Measurements from ENCODE around the gene CDK4. TPM values are rescaled to one million over a fixed set of nuclear protein-coding genes. Genes with fewer than 3 reads are reported as not detected.

The CDK4 gene
- total RNA-seq, 1 experiment from 2014 or later, result 218 TPM

DNA sequence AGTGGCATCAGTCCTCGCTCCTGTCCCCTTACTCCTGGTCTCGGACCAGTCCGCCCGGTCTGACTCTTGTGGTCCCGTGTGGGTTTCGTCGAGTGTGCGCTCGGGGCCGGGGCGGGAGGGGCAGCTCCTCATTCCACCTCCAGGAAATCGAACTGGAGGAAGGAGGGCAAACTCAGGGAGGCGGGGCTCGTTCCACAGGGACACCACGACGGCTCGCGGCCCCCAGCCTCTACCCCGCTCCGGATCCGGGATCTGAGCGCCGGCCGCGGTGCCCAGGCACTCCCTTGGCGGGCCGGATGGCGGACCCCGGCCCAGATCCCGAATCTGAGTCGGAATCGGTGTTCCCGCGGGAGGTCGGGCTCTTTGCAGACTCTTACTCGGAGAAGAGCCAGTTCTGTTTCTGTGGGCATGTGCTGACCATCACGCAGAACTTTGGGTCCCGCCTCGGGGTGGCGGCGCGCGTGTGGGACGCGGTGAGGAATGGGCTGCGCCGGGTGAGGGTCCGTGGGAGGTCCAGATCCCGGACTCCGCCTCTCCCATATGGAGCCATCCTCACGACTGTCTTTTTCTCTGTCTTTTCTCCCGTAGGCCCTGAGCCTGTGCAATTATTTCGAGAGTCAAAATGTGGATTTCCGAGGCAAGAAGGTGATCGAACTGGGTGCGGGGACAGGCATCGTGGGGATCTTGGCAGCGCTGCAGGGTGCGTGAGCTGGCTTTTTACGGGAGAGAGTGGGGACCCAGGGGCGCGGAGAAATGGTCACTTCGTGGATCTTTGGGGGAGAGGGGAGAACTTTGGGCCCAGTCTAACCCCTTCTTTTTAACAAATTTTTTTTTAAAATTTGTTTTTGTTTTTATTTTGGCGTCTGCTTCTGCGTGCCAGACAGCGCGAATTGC is 20.6 kb upstream of the CDK4 start, which contains the start of gene EEF1AKMT3:
Gene EEF1AKMT3, plus strand, starts transcription at position 186 of the 894 bp plus-strand sequence. Its CDS starts 111 bp downstream, at position 297.
- H3K36me3 Mint-ChIP-seq (ENCODE audit: insufficient read depth in 1 of 3, low read depth in 3 of 3), result peaks cover 20 to 42% (median 31%) of the 10 kb centered on the region in 3 experiments

More for the DNA sequence above, 20.6 kb upstream of the CDK4 start, which contains the start of gene EEF1AKMT3:
- H3K9me3 ChIP-seq (ENCODE audit: control insufficient read depth, low read depth, low read length), result no peaks in the 10 kb centered on the region
- peak within 1 kb of the TSS; percentile 94 for H3K9ac ChIP-seq (ENCODE audit: extremely low read depth, insufficient read length, low read length)
- H3K23ac ChIP-seq (ENCODE audit: insufficient read length, low read depth, low read length), result no peak within 1 kb of the TSS
- H2BK5ac ChIP-seq (ENCODE audit: insufficient read length, low read length), result no peak within 1 kb of the TSS
- peak within 1 kb of the TSS; percentile 98 for H3K14ac ChIP-seq (ENCODE audit: insufficient read depth, low read length)
- H4K20me1 ChIP-seq (ENCODE audit: control insufficient read depth, insufficient read depth, insufficient read length), result no peaks in the 10 kb centered on the region
- peak within 1 kb of the TSS; percentile 97 for H3K18ac ChIP-seq (ENCODE audit: insufficient read length, low read depth, low read length)
- no peak within 1 kb of the TSS for H4K5ac ChIP-seq (ENCODE audit: insufficient read length, low read depth, low read length)
- no peaks in the 10 kb centered on the region for H3K27me3 ChIP-seq (ENCODE audit: insufficient read depth, low read length)
- H2BK20ac ChIP-seq (ENCODE audit: low read depth, low read length, poor library complexity, severe bottlenecking), result no peak within 1 kb of the TSS
- Mint-ChIP-seq H3K4me3 (peak within 1 kb of the TSS; percentile 98 to 99), H3K9me3 (no peaks in the 10 kb centered on the region), H3K27me3 (ENCODE audit: low read depth) (peaks cover 7% of the 10 kb centered on the region; the same call in 1 of the 2 replicates), H3K4me1 (peaks cover 7 to 13% of the 10 kb centered on the region in 2 experiments; a peak in 3 of 4 replicates), H3K27ac (peak within 1 kb of the TSS; percentile 100)
- H3K79me2 ChIP-seq (ENCODE audit: insufficient read depth, low read length), result no peaks in the 10 kb centered on the region
- H3K4me2 ChIP-seq (ENCODE audit: insufficient read depth, insufficient read length, low read length), result peak within 1 kb of the TSS; percentile 44
- H3K27ac ChIP-seq (ENCODE audit: insufficient read length, low read depth, low read length), result peak within 1 kb of the TSS; percentile 17
- no peaks in the 10 kb centered on the region for H3K79me1 ChIP-seq (ENCODE audit: insufficient read depth, low read depth, low read length, poor library complexity, severe bottlenecking)
- H2BK12ac ChIP-seq (ENCODE audit: insufficient read length, low read depth, low read length), result no peak within 1 kb of the TSS
- DNase-seq, result no peak
- H3T11ph ChIP-seq (ENCODE audit: low read length), result peak within 1 kb of the TSS; percentile 56
- no peak within 1 kb of the TSS for H4K8ac ChIP-seq (replicated peaks; ENCODE audit: insufficient read length, low read depth, low read length)
- TF ChIP-seq, protein P1, sequence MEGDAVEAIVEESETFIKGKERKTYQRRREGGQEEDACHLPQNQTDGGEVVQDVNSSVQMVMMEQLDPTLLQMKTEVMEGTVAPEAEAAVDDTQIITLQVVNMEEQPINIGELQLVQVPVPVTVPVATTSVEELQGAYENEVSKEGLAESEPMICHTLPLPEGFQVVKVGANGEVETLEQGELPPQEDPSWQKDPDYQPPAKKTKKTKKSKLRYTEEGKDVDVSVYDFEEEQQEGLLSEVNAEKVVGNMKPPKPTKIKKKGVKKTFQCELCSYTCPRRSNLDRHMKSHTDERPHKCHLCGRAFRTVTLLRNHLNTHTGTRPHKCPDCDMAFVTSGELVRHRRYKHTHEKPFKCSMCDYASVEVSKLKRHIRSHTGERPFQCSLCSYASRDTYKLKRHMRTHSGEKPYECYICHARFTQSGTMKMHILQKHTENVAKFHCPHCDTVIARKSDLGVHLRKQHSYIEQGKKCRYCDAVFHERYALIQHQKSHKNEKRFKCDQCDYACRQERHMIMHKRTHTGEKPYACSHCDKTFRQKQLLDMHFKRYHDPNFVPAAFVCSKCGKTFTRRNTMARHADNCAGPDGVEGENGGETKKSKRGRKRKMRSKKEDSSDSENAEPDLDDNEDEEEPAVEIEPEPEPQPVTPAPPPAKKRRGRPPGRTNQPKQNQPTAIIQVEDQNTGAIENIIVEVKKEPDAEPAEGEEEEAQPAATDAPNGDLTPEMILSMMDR (conservative IDR thresholded peaks at IDR 0.05), result no peak
- no peak within 1 kb of the TSS for H2BK15ac ChIP-seq (ENCODE audit: low read depth, low read length)
- H3K4ac ChIP-seq (ENCODE audit: low read depth, low read length), result no peak within 1 kb of the TSS
- H3K23me2 ChIP-seq (ENCODE audit: insufficient read length, low read depth, low read length, poor library complexity, severe bottlenecking), result peaks cover 8% of the 10 kb centered on the region
- no peak within 1 kb of the TSS for H2AK5ac ChIP-seq (ENCODE audit: insufficient read length, low read length)
- H3K56ac ChIP-seq (ENCODE audit: insufficient read length, low read depth, low read length), result no peak within 1 kb of the TSS
- WGBS (ENCODE audit: extremely low coverage, insufficient read length, low lambda C conversion rate), result no CpG with 5 or more reads among the region's 67 CpGs
- H4K91ac ChIP-seq (ENCODE audit: insufficient read length, low read depth, low read length), result no peak within 1 kb of the TSS
- H2BK120ac ChIP-seq (ENCODE audit: low read depth, low read length, poor library complexity, severe bottlenecking), result no peak within 1 kb of the TSS
- peak within 1 kb of the TSS; percentile 72 for H2AFZ ChIP-seq (ENCODE audit: low read length)
- H3K4me1 ChIP-seq (ENCODE audit: insufficient read depth, low read length), result no peaks in the 10 kb centered on the region

Measured in H9 (cell line).